ENCODE results near the gene CERS5.
A peak's percentile ranks its signal among the peaks of the same experiment; 100 is the strongest.

The CERS5 gene

GRCh38 chr12:50174971-50175715 lies 8.0 kb upstream of the CERS5 start:
- Histone ChIP-seq H4K12ac (ENCODE audit: low read depth, low read length) (no peak overlapping the region), H2BK12ac (ENCODE audit: low read length) (no peak overlapping the region), H3K4me3 (ENCODE audit: low read depth, low read length) (no peak overlapping the region), H3K18ac (ENCODE audit: low read length) (no peak overlapping the region), H2BK120ac (ENCODE audit: insufficient read depth, low read length, poor library complexity) (no peak overlapping the region), H3K9me3 (ENCODE audit: insufficient read depth, low read depth, low read length) (no peaks in the 10 kb centered on the region), H3K14ac (ENCODE audit: low read length) (no peak overlapping the region), H3K9ac (ENCODE audit: low read length) (no peak overlapping the region), H3K27me3 (ENCODE audit: insufficient read depth, low read length) (no peaks in the 10 kb centered on the region), H3K23ac (ENCODE audit: low read length) (no peak overlapping the region), H2BK5ac (ENCODE audit: low read depth, low read length, poor library complexity) (no peak overlapping the region), H3K4me2 (ENCODE audit: low read length) (no peak overlapping the region), H3K79me1 (ENCODE audit: low read length) (no peaks in the 10 kb centered on the region), H3K27ac (ENCODE audit: low read depth, low read length) (no peak overlapping the region), H3K4ac (ENCODE audit: low read depth, low read length) (no peak overlapping the region), H4K8ac (ENCODE audit: low read depth, low read length) (no peak overlapping the region), H4K91ac (ENCODE audit: low read depth, low read length) (no peak overlapping the region), H3K79me2 (ENCODE audit: control insufficient read depth, insufficient read depth, low read length, poor library complexity) (no peaks in the 10 kb centered on the region), H3K4me1 (ENCODE audit: control insufficient read depth in 1 of 2, insufficient read depth in 2 of 2, low read length in 2 of 2) (no peaks in the 10 kb centered on the region), H2AFZ (ENCODE audit: insufficient read depth, low read length, poor library complexity) (no peak overlapping the region), H3K36me3 (ENCODE audit: control insufficient read depth in 1 of 2, insufficient read depth in 2 of 2, low read length in 2 of 2) (peaks cover 23 to 26% of the 10 kb centered on the region in 2 experiments), H2AK5ac (ENCODE audit: low read length) (no peak overlapping the region)
- peak in 1 of 2 donors; percentile 94 for DNase-seq
- no CpG with 5 or more reads among the region's 16 CpGs for whole genome bisulfite sequencing (ENCODE audit: extremely low coverage, insufficient coverage, insufficient read length)

- Histone ChIP-seq H3K4me2 (ENCODE audit: low read length) (peak overlapping the region; percentile 60), H2BK120ac (ENCODE audit: insufficient read depth, low read length, poor library complexity) (peak overlapping the region; percentile 94), H2AK5ac (ENCODE audit: low read length) (peak overlapping the region; percentile 50), H3K27ac (ENCODE audit: low read depth, low read length) (peak overlapping the region; percentile 60), H3K23ac (ENCODE audit: low read length) (no peak overlapping the region), H3K14ac (ENCODE audit: low read length) (peak overlapping the region; percentile 92), H4K8ac (ENCODE audit: low read depth, low read length) (peak overlapping the region; percentile 78), H3K18ac (ENCODE audit: low read length) (peak overlapping the region; percentile 69), H2BK5ac (ENCODE audit: low read depth, low read length, poor library complexity) (peak overlapping the region; percentile 85), H3K36me3 (ENCODE audit: control insufficient read depth in 1 of 2, insufficient read depth in 2 of 2, low read length in 2 of 2) (peaks cover 0 to 1% of the 10 kb centered on the region in 2 experiments), H3K79me1 (ENCODE audit: low read length) (peaks cover 10% of the 10 kb centered on the region), H3K27me3 (ENCODE audit: insufficient read depth, low read length) (no peaks in the 10 kb centered on the region), H2AFZ (ENCODE audit: insufficient read depth, low read length, poor library complexity) (peak overlapping the region; percentile 84), H3K4ac (ENCODE audit: low read depth, low read length) (peak overlapping the region; percentile 41), H4K12ac (ENCODE audit: low read depth, low read length) (peak overlapping the region; percentile 28), H4K91ac (ENCODE audit: low read depth, low read length) (peak overlapping the region; percentile 84), H3K79me2 (ENCODE audit: control insufficient read depth, insufficient read depth, low read length, poor library complexity) (peaks cover 7% of the 10 kb centered on the region), H3K4me1 (ENCODE audit: control insufficient read depth in 1 of 2, insufficient read depth in 2 of 2, low read length in 2 of 2) (peaks cover 0 to 6% of the 10 kb centered on the region in 2 experiments), H3K4me3 (ENCODE audit: low read depth, low read length) (peak overlapping the region; percentile 75), H3K9me3 (ENCODE audit: insufficient read depth, low read depth, low read length) (peaks cover 9% of the 10 kb centered on the region), H2BK12ac (ENCODE audit: low read length) (no peak overlapping the region), H3K9ac (ENCODE audit: low read length) (peak overlapping the region; percentile 86)
- no peak for DNase-seq
- no CpG with 5 or more reads among the region's 12 CpGs for WGBS (ENCODE audit: extremely low coverage, insufficient coverage, insufficient read length)
Observed at GRCh38 chr12:50166799-50167048, 445 bp downstream of the CERS5 start.

DNA sequence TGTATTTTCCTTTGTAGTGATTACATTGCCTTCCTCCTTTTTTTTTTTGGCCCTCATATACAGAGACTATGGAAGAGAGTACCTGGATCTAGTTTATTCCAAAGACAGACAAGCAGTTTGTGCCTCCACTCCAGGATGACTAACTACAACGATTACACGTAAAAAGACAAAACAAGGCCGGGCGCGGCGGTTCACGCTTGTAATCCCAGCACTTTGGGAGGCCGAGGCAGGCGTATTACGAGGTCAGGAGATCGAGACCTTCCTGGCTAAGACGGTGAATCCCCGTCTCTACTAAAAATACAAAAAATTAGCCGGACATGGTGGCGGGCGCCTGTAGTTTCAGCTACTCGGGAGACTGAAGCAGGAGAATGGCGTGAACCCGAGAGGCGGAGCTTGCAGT lies 2.2 kb downstream of the CERS5 start:
- Histone ChIP-seq H3K27ac (ENCODE audit: low read depth, low read length) (no peak overlapping the region), H2BK120ac (ENCODE audit: insufficient read depth, low read length, poor library complexity) (no peak overlapping the region), H2BK5ac (ENCODE audit: low read depth, low read length, poor library complexity) (no peak overlapping the region), H3K9me3 (ENCODE audit: insufficient read depth, low read depth, low read length) (peaks cover 9% of the 10 kb centered on the region), H3K79me1 (ENCODE audit: low read length) (peaks cover 10% of the 10 kb centered on the region), H2AFZ (ENCODE audit: insufficient read depth, low read length, poor library complexity) (no peak overlapping the region), H3K4me1 (ENCODE audit: control insufficient read depth in 1 of 2, insufficient read depth in 2 of 2, low read length in 2 of 2) (peaks cover 0 to 6% of the 10 kb centered on the region in 2 experiments), H3K9ac (ENCODE audit: low read length) (no peak overlapping the region), H3K79me2 (ENCODE audit: control insufficient read depth, insufficient read depth, low read length, poor library complexity) (peaks cover 7% of the 10 kb centered on the region), H3K4me2 (ENCODE audit: low read length) (no peak overlapping the region), H3K4ac (ENCODE audit: low read depth, low read length) (peak overlapping the region; percentile 4), H4K12ac (ENCODE audit: low read depth, low read length) (no peak overlapping the region), H3K36me3 (ENCODE audit: control insufficient read depth in 1 of 2, insufficient read depth in 2 of 2, low read length in 2 of 2) (peaks cover 0 to 1% of the 10 kb centered on the region in 2 experiments), H3K4me3 (ENCODE audit: low read depth, low read length) (no peak overlapping the region), H3K18ac (ENCODE audit: low read length) (no peak overlapping the region), H3K23ac (ENCODE audit: low read length) (no peak overlapping the region), H4K91ac (ENCODE audit: low read depth, low read length) (no peak overlapping the region), H4K8ac (ENCODE audit: low read depth, low read length) (no peak overlapping the region), H2AK5ac (ENCODE audit: low read length) (no peak overlapping the region), H3K27me3 (ENCODE audit: insufficient read depth, low read length) (no peaks in the 10 kb centered on the region), H2BK12ac (ENCODE audit: low read length) (no peak overlapping the region), H3K14ac (ENCODE audit: low read length) (no peak overlapping the region)
- WGBS (ENCODE audit: extremely low coverage, insufficient coverage, insufficient read length): no CpG with 5 or more reads among the region's 20 CpGs
- DNase-seq: peak; percentile 12 to 40

- no peak overlapping the region for H3K14ac ChIP-seq (ENCODE audit: low read length)
- H3K9ac ChIP-seq (ENCODE audit: low read length): no peak overlapping the region
- no peak overlapping the region for H4K91ac ChIP-seq (ENCODE audit: low read depth, low read length)
- no peak overlapping the region for H3K4me3 ChIP-seq (ENCODE audit: low read depth, low read length)
- H3K36me3 ChIP-seq (ENCODE audit: control insufficient read depth in 1 of 2, insufficient read depth in 2 of 2, low read length in 2 of 2): peaks cover 0 to 1% of the 10 kb centered on the region in 2 experiments
- peaks cover 5% of the 10 kb centered on the region for H3K79me1 ChIP-seq (ENCODE audit: low read length)
- WGBS (ENCODE audit: extremely low coverage, insufficient coverage, insufficient read length): no CpG with 5 or more reads among the region's 2 CpGs
- no peak overlapping the region for H2AK5ac ChIP-seq (ENCODE audit: low read length)
- no peak overlapping the region for H3K27ac ChIP-seq (ENCODE audit: low read depth, low read length)
- no peak overlapping the region for H2BK120ac ChIP-seq (ENCODE audit: insufficient read depth, low read length, poor library complexity)
- H3K4ac ChIP-seq (ENCODE audit: low read depth, low read length): no peak overlapping the region
- H3K23ac ChIP-seq (ENCODE audit: low read length): no peak overlapping the region
- H2BK5ac ChIP-seq (ENCODE audit: low read depth, low read length, poor library complexity): no peak overlapping the region
- no peak overlapping the region for H2AFZ ChIP-seq (ENCODE audit: insufficient read depth, low read length, poor library complexity)
- H3K4me1 ChIP-seq (ENCODE audit: control insufficient read depth in 1 of 2, insufficient read depth in 2 of 2, low read length in 2 of 2): no peaks in the 10 kb centered on the region
- peaks cover 7% of the 10 kb centered on the region for H3K79me2 ChIP-seq (ENCODE audit: control insufficient read depth, insufficient read depth, low read length, poor library complexity)
- H4K8ac ChIP-seq (ENCODE audit: low read depth, low read length): no peak overlapping the region
- H3K9me3 ChIP-seq (ENCODE audit: insufficient read depth, low read depth, low read length): no peaks in the 10 kb centered on the region
- H3K27me3 ChIP-seq (ENCODE audit: insufficient read depth, low read length): no peaks in the 10 kb centered on the region
- H4K12ac ChIP-seq (ENCODE audit: low read depth, low read length): no peak overlapping the region
- no peak for DNase-seq
- H3K4me2 ChIP-seq (ENCODE audit: low read length): no peak overlapping the region
- no peak overlapping the region for H2BK12ac ChIP-seq (ENCODE audit: low read length)
- no peak overlapping the region for H3K18ac ChIP-seq (ENCODE audit: low read length)
Observed at GRCh38 chr12:50162230-50162629, 4.9 kb downstream of the CERS5 start.
